OCI-LY1 (cell line): ENCODE results near the gene PLEKHM1.

Experiments used
- CTCF ChIP-seq: fragments of 200-600 bp; sonication (generic), shearing (Covaris generic); IDR thresholded peaks from 2 replicates; pipeline ENCODE4 v1.5.1; 2017; ENCODE audit warnings: mild to moderate bottlenecking, antibody characterized with exemption, low read length, moderate library complexity, mixed read lengths
- EZH2 ChIP-seq: fragments of 200-600 bp; sonication (generic), shearing (Covaris generic); IDR thresholded peaks from 2 replicates; pipeline ENCODE4 v1.8.0; 2017; ENCODE audit warnings: borderline replicate concordance, mixed run types, mild to moderate bottlenecking, antibody characterized with exemption, low read length, moderate library complexity, mixed read lengths

GRCh38 chr17:45431531-45432404, 58.8 kb downstream of the PLEKHM1 start:
- TF ChIP-seq CTCF, result no peak
- TF ChIP-seq EZH2, result no peak
